ENCODE measurements around the gene SLC2A9. TPM values are rescaled to one million over a fixed set of nuclear protein-coding genes. Genes with fewer than 3 reads are reported as not detected.

SLC2A9 gene
- total and polyA plus RNA-seq, 2 donors (not counting 1 experiment from before 2014, with no cell fraction given): 2.3 to 3.9 TPM

DNA sequence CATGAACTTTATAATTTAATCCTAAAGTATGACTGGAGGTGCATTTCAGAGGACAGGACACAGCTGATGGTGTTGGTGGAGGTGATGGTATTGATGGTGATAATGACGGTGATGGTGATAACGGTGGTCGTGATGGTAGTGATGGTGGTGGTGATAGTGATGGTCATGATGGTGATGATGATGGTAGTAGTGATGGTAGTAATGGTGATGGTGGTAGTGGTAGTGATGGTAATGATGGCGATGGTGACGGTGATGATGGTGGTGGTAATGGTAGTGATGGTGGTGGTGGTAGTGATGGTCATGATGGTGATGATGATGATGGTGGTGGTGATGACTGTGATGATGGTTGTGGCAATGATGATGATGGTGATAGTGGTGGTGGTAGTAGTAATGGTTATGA is 40.4 kb downstream of the SLC2A9 start:
- Histone ChIP-seq H3K79me2 (ENCODE audit: control insufficient read depth, insufficient read depth, low read length) (no peaks in the 10 kb centered on the region), H3K4me2 (ENCODE audit: extremely low read depth, insufficient read depth, low read length) (no peak overlapping the region), H3K4me3 (replicated peaks in 1 of 4; ENCODE audit: control extremely low read depth in 1 of 4, insufficient read depth in 1 of 4, low read depth in 3 of 4, low read length in 4 of 4) (no peak overlapping the region), H3K36me3 (ENCODE audit: control insufficient read depth, insufficient read depth, low read length) (no peaks in the 10 kb centered on the region), H3K9ac (ENCODE audit: insufficient read depth, low read length) (no peak overlapping the region), H3K4me1 (ENCODE audit: control insufficient read depth, extremely low read depth, insufficient read depth, low read length) (no peaks in the 10 kb centered on the region), H4K20me1 (ENCODE audit: control insufficient read depth, extremely low read depth, insufficient read depth, low read length) (no peaks in the 10 kb centered on the region), H3K27ac (ENCODE audit: insufficient read depth, low read length) (no peak overlapping the region), H3K27me3 (ENCODE audit: control insufficient read depth, insufficient read depth, low read length) (no peaks in the 10 kb centered on the region), H2AFZ (ENCODE audit: low read length) (no peak overlapping the region), H3K9me3 (ENCODE audit: control insufficient read depth, insufficient read depth, low read depth, low read length) (no peaks in the 10 kb centered on the region)
- TF ChIP-seq EZH2 (IDR thresholded peaks at IDR 0.05; ENCODE audit: low read length, missing control alignments): no peak
- TF ChIP-seq, protein P1, sequence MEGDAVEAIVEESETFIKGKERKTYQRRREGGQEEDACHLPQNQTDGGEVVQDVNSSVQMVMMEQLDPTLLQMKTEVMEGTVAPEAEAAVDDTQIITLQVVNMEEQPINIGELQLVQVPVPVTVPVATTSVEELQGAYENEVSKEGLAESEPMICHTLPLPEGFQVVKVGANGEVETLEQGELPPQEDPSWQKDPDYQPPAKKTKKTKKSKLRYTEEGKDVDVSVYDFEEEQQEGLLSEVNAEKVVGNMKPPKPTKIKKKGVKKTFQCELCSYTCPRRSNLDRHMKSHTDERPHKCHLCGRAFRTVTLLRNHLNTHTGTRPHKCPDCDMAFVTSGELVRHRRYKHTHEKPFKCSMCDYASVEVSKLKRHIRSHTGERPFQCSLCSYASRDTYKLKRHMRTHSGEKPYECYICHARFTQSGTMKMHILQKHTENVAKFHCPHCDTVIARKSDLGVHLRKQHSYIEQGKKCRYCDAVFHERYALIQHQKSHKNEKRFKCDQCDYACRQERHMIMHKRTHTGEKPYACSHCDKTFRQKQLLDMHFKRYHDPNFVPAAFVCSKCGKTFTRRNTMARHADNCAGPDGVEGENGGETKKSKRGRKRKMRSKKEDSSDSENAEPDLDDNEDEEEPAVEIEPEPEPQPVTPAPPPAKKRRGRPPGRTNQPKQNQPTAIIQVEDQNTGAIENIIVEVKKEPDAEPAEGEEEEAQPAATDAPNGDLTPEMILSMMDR (conservative IDR thresholded peaks at IDR 0.05 in 1 of 2, IDR thresholded peaks at IDR 0.05 in 1 of 2; ENCODE audit: low read depth in 1 of 2, low read length in 2 of 2): no peak
- no peak for DNase-seq (ENCODE audit: low read depth in 2 of 2)

DNA sequence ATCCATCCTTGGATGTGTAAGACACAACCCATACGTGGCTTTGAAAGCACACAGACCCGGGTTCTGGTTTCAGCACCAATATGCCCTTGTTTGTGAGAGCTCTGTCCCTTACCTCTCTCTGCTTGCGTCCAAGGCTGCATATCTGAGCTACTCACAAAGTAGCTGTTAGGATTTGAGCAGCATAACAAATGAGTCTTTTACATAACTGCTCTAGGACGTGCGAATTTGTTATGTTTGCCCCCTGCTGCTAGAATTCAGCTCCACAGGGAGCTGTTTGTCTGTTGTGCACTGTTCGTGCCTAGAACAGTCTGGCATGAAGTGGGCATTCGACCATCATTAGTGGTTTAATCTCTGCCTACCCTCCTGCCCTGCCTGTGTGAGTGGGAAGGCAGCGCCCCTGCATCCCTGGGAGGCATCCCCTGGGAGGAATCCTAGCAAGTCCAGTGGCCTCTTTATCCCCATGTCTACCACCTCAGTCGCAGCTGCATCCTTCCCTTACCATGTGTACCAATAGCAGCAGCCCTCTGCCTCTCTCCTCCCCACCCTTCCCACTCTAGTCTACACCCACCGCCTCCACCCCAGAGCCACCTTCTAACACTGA is 42.1 kb downstream of the SLC2A9 start:
- DNase-seq (ENCODE audit: low read depth in 2 of 2): no peak
- Histone ChIP-seq H3K4me3 (replicated peaks in 1 of 4; ENCODE audit: control extremely low read depth in 1 of 4, insufficient read depth in 1 of 4, low read depth in 3 of 4, low read length in 4 of 4) (no peak overlapping the region), H3K4me1 (ENCODE audit: control insufficient read depth, extremely low read depth, insufficient read depth, low read length) (no peaks in the 10 kb centered on the region), H3K9me3 (ENCODE audit: control insufficient read depth, insufficient read depth, low read depth, low read length) (no peaks in the 10 kb centered on the region), H3K27ac (ENCODE audit: insufficient read depth, low read length) (no peak overlapping the region), H3K4me2 (ENCODE audit: extremely low read depth, insufficient read depth, low read length) (no peak overlapping the region), H3K9ac (ENCODE audit: insufficient read depth, low read length) (no peak overlapping the region), H3K79me2 (ENCODE audit: control insufficient read depth, insufficient read depth, low read length) (no peaks in the 10 kb centered on the region), H4K20me1 (ENCODE audit: control insufficient read depth, extremely low read depth, insufficient read depth, low read length) (no peaks in the 10 kb centered on the region), H3K36me3 (ENCODE audit: control insufficient read depth, insufficient read depth, low read length) (no peaks in the 10 kb centered on the region), H2AFZ (ENCODE audit: low read length) (no peak overlapping the region), H3K27me3 (ENCODE audit: control insufficient read depth, insufficient read depth, low read length) (no peaks in the 10 kb centered on the region)
- TF ChIP-seq, protein P1 (conservative IDR thresholded peaks at IDR 0.05 in 1 of 2, IDR thresholded peaks at IDR 0.05 in 1 of 2; ENCODE audit: low read depth in 1 of 2, low read length in 2 of 2): no peak
- TF ChIP-seq EZH2 (IDR thresholded peaks at IDR 0.05; ENCODE audit: low read length, missing control alignments): no peak

DNA sequence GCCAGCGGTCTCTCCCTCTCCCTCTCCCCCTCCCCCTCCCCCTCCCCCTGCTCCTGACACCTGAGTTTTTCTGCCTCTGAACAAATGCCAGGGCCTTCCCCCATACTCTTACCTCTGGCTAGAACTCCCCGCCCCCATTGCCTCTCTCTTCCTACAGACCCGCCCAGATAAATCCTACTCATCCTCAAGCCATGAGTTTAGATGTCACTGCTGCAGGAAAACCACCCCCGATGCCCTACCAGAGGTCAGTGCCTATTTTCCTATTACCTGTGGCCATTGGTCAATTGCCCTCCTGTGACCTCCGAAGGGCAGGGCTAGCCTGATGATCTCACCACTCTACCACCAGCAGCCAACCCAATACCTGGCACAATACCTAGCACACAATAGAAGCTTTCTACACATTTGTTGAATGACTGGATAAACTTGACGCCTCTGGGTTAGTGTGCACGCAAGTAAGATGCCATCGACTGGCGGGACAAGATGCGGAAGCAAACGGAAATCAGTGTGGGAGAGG is 43.7 kb downstream of the SLC2A9 start:
- no peaks in the 10 kb centered on the region for H3K4me1 ChIP-seq (ENCODE audit: control insufficient read depth, extremely low read depth, insufficient read depth, low read length)
- no peak overlapping the region for H3K4me2 ChIP-seq (ENCODE audit: extremely low read depth, insufficient read depth, low read length)
- TF ChIP-seq, protein P1 (conservative IDR thresholded peaks at IDR 0.05 in 1 of 2, IDR thresholded peaks at IDR 0.05 in 1 of 2; ENCODE audit: low read depth in 1 of 2, low read length in 2 of 2): no peak
- no peak for TF ChIP-seq EZH2 (IDR thresholded peaks at IDR 0.05; ENCODE audit: low read length, missing control alignments)
- no peak overlapping the region for H3K4me3 ChIP-seq (replicated peaks in 1 of 4; ENCODE audit: control extremely low read depth in 1 of 4, insufficient read depth in 1 of 4, low read depth in 3 of 4, low read length in 4 of 4)
- H4K20me1 ChIP-seq (ENCODE audit: control insufficient read depth, extremely low read depth, insufficient read depth, low read length): no peaks in the 10 kb centered on the region
- no peaks in the 10 kb centered on the region for H3K27me3 ChIP-seq (ENCODE audit: control insufficient read depth, insufficient read depth, low read length)
- H3K27ac ChIP-seq (ENCODE audit: insufficient read depth, low read length): no peak overlapping the region
- H3K9me3 ChIP-seq (ENCODE audit: control insufficient read depth, insufficient read depth, low read depth, low read length): no peaks in the 10 kb centered on the region
- no peaks in the 10 kb centered on the region for H3K36me3 ChIP-seq (ENCODE audit: control insufficient read depth, insufficient read depth, low read length)
- H3K79me2 ChIP-seq (ENCODE audit: control insufficient read depth, insufficient read depth, low read length): no peaks in the 10 kb centered on the region
- H2AFZ ChIP-seq (ENCODE audit: low read length): no peak overlapping the region
- no peak overlapping the region for H3K9ac ChIP-seq (ENCODE audit: insufficient read depth, low read length)
- DNase-seq (ENCODE audit: low read depth in 2 of 2): no peak
